ENCODE data around the gene POLR3K. TPM values are rescaled to one million over a fixed set of nuclear protein-coding genes. Genes with fewer than 3 reads are reported as not detected.
A peak's percentile ranks its signal among the peaks of the same experiment; 100 is the strongest.
"Not testable (repeated sequence)": the region's sequence is repeated elsewhere in the genome, so short reads cannot be mapped to it uniquely, and the experiment has no call there.

POLR3K gene
- total and polyA plus RNA-seq, 8 donors, result 9.6 to 13.4 (median 11.3) TPM

DNA sequence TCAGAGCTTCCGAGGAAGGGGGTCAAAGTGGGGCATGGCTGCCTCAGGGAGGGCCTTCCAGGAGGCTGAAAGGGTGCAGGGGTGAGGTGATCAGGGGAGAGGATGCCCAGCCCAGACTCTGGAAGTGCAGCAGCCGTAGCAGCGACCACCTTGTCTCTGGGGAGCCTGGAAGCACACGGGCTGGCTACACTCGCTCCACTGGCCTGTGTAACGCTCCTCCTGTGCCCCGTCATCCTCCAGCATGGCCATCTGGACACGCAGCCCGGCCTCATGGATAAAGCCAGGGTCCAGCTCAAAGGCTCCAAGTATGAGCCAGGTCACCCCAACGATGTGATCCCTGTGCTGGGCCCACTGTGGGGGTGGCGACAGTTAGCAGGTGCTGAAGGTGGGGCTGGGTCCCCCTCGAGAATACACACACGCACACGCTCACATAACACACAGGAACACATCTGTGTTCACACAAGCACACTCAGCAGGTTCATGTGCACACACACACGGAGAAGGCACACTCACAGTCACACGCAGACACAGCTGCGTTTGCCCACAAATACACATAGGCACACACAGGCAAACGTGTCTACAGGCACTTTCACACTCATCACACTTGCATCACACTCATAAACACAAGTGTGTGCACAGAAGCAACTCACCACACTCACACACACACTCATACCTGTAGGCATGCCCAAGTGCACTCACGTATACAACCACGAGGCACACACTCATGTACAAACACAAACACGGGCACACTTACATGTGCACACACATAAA is 19.3 kb downstream of the POLR3K start:
- Histone ChIP-seq H3K27me3 (no peaks in the 10 kb centered on the region), H3K36me3 (no peaks in the 10 kb centered on the region), H3K4me1 (peaks cover 0 to 21% of the 10 kb centered on the region in 2 donors), H3K4me3 (no peak overlapping the region), H3K9me3 (no peaks in the 10 kb centered on the region), H3K27ac (peak overlapping the region in 1 of 2 donors; percentile 77)
- no peak for ATAC-seq
- no peak for TF ChIP-seq CTCF (IDR thresholded peaks at IDR 0.05)
- intact Hi-C loops (cut with DNase I), result no loop called here
- peak in 1 of 4 donors; percentile 49 for DNase-seq

GRCh38 chr16:33154-33876 is 20.1 kb downstream of the POLR3K start:
- H3K4me1 ChIP-seq, result peaks cover 0 to 14% of the 10 kb centered on the region in 2 donors
- H3K27ac ChIP-seq; H3K27me3 ChIP-seq; intact Hi-C loops (cut with DNase I); H3K9me3 ChIP-seq; H3K36me3 ChIP-seq; ATAC-seq; H3K4me3 ChIP-seq: not testable (repeated sequence)
- peak in 1 of 4 donors; percentile 34 for DNase-seq

DNA sequence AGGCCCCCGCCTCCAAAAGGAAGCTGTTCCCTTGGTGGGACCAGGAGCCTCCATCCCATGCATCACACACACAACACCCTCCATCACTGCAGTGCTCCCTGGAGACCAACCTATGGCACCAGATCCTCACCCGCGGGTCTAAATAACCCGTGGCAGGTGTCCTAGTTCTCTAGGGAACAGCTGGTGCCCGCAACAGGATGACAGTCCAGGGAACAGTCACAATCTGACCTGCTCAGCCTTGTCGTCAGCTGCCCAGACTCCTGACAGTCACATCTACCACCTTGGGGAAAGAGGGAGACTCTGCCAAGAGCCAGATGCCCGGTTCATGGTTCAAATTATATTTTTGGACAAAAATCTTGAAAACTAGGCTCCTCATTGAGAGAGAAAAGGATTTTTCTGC is 22.8 kb downstream of the POLR3K start:
- H3K36me3 ChIP-seq; H3K4me3 ChIP-seq; H3K27ac ChIP-seq; intact Hi-C loops (cut with DNase I); DNase-seq; ATAC-seq; H3K9me3 ChIP-seq; H3K27me3 ChIP-seq: not testable (repeated sequence)
- H3K4me1 ChIP-seq, result peaks cover 0 to 13% of the 10 kb centered on the region in 2 donors

DNA sequence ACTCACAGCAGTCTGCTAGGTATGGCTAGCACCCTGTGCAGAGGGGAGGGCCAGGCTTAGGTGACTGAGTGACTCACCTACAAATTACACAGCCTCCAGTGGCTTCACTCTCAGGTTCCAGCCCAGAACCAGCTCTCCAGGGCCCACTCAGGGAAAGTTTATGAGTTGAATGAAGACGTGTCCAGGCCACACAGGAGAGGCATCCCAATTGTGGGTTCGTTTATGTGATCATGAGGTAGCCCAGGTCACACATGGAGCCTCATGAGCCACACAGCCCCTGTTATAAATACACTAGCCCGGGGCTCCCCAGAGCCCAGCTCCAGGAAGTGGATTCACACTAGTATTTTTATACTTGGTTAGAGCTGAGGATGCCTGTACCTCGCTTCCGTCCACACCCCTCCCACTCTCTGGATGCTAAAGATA is 27.5 kb downstream of the POLR3K start:
- DNase-seq; H3K4me3 ChIP-seq; intact Hi-C loops (cut with DNase I); H3K36me3 ChIP-seq; H3K27ac ChIP-seq; H3K4me1 ChIP-seq; H3K9me3 ChIP-seq; H3K27me3 ChIP-seq: not testable (repeated sequence)
- ATAC-seq, result peak; percentile 63

- H3K27ac ChIP-seq; H3K27me3 ChIP-seq; intact Hi-C loops (cut with DNase I); H3K9me3 ChIP-seq; H3K4me3 ChIP-seq; H3K36me3 ChIP-seq; ATAC-seq; H3K4me1 ChIP-seq: not testable (repeated sequence)
- DNase-seq, result peak in 1 of 4 donors; percentile 27
Measured at GRCh38 chr16:24151-24550, 29.3 kb downstream of the POLR3K start.

GRCh38 chr16:20886-21285 is 32.5 kb downstream of the POLR3K start:
- intact Hi-C loops (cut with DNase I), result not testable (repeated sequence)

GRCh38 chr16:17062-17765 is 36.2 kb downstream of the POLR3K start:
- DNase-seq, result peak in 1 of 4 donors; percentile 55
- H3K27ac ChIP-seq; H3K36me3 ChIP-seq; H3K27me3 ChIP-seq; H3K4me1 ChIP-seq; H3K4me3 ChIP-seq; ATAC-seq; intact Hi-C loops (cut with DNase I); H3K9me3 ChIP-seq: not testable (repeated sequence)

More at GRCh38 chr16:20886-21285, 32.5 kb downstream of the POLR3K start:
- ATAC-seq, H3K4me1 ChIP-seq, H3K27ac ChIP-seq, H3K9me3 ChIP-seq, H3K27me3 ChIP-seq, H3K36me3 ChIP-seq, H3K4me3 ChIP-seq: not testable (repeated sequence)
- DNase-seq, result peak in 1 of 4 donors; percentile 57

GRCh38 chr16:10772-11171 is 42.6 kb downstream of the POLR3K start:
- H3K4me1 ChIP-seq; H3K36me3 ChIP-seq; intact Hi-C loops (cut with DNase I); H3K27ac ChIP-seq; H3K4me3 ChIP-seq; H3K9me3 ChIP-seq; H3K27me3 ChIP-seq: not testable (repeated sequence)
- TF ChIP-seq CTCF (IDR thresholded peaks at IDR 0.05), result peak; percentile 42 to 47
- DNase-seq, result peak in 2 of 4 donors; percentile 95 to 98
- ATAC-seq, result peak; percentile 41

All from left lung (tissue), 10 donors.